Right lobe of liver (tissue), 4 donors: ENCODE measurements around the gene C16orf78.

ENCODE experiments used
- CTCF ChIP-seq, 4 donors: fragments of 200-600 bp in 3 of 4; fragments of 450-650 bp in 1 of 4; IDR thresholded peaks; one replicate each; pipeline versions ENCODE4 v1.5.1 to v1.8.0; 2016 to 2022; ENCODE audit warnings: antibody characterized with exemption in 4 of 4, mild to moderate bottlenecking in 2 of 4
- POLR2A ChIP-seq: fragments of 450-650 bp; IDR thresholded peaks from one replicate; pipeline ENCODE4 v1.6.1; 2017; ENCODE audit warnings: antibody characterized with exemption, mild to moderate bottlenecking
- donor health status: DM: no; HTN: no; CAD: no.
- donor health status: DM: no; HTN: no; CAD: no.
- donor health status: DM: no; HTN: yes; CAD: no.

GRCh38 chr16:49411121-49411970 lies 37.7 kb downstream of the C16orf78 start:
- no peak for TF ChIP-seq CTCF (IDR thresholded peaks at IDR 0.05)
- no peak for TF ChIP-seq POLR2A
